Prostate gland (tissue), 2 donors: Measurements from ENCODE around the gene POLE. TPM values are rescaled to one million over a fixed set of nuclear protein-coding genes. Genes with fewer than 3 reads are reported as not detected.

Experiments used
- DNase-seq: peaks from one replicate; pipeline ENCODE4 v3.0.0-alpha.2; 2019; ENCODE audit warnings: low spot score
- H3K27ac ChIP-seq, 2 donors: fragments of 200-600 bp; sonication (generic); 2 replicates each; pipeline ENCODE4 v1.5.1; 2017 to 2019
- H3K27me3 ChIP-seq: fragments of 200-600 bp; sonication (generic); replicated peaks from 2 replicates; pipeline ENCODE4 v1.5.1; 2019; ENCODE audit not compliant: insufficient read depth
- H3K36me3 ChIP-seq, 2 donors: fragments of 200-600 bp; sonication (generic); 1 replicate in 1 of 2; 2 replicates in 1 of 2; pipeline versions ENCODE4 v1.5.1 to v1.8.1; 2017 to 2019
- H3K4me1 ChIP-seq: fragments of 200-600 bp; sonication (generic); replicated peaks from 2 replicates; pipeline ENCODE4 v1.5.1; 2019
- H3K4me3 ChIP-seq, 2 donors: fragments of 200-600 bp; sonication (generic); 2 replicates each; pipeline ENCODE4 v1.5.1; 2017 to 2019
- H3K9me3 ChIP-seq: fragments of 200-600 bp; sonication (generic); 2 replicates; pipeline ENCODE4 v1.5.1; 2017
- CTCF ChIP-seq, 4 experiments: fragments of 200-600 bp in 2 of 4; fragments of 450-650 bp in 2 of 4; sonication (generic) in 2 of 4; IDR thresholded peaks; 1 replicate in 3 of 4; 2 replicates in 1 of 4; pipeline ENCODE4 v1.5.1; 2016 to 2019; ENCODE audit warnings: antibody characterized with exemption in 4 of 4, mild to moderate bottlenecking in 2 of 4, moderate library complexity in 2 of 4
- POLR2A ChIP-seq: fragments of 450-650 bp; IDR thresholded peaks from one replicate; pipeline ENCODE4 v1.6.1; 2016; ENCODE audit warnings: antibody characterized with exemption, mild to moderate bottlenecking
- POLR2AphosphoS5 ChIP-seq: sonication (generic); formaldehyde crosslinking; IDR thresholded peaks from one replicate; pipeline ENCODE4 v1.6.1; 2017; ENCODE audit warnings: antibody characterized with exemption
- WGBS: methylation state at CpG from one replicate; pipeline ENCODE4 v1.1.5; 2018; 5-methylcytosine and 5-hydroxymethylcytosine counted together
- intact Hi-C: fragments of 100-400 bp; cut with DNase I; formaldehyde crosslinking; loops from one replicate; pipeline ENCODE4 v1.14.2; 2022
- total RNA-seq, 2 donors: library from RNA; depleted of rRNA; stranded (reverse); fragments of >200 nt; gene quantifications; one replicate each; pipeline ENCODE4 v1.1.0, GENCODE V29; 2016

Gene POLE
- total RNA-seq, 2 donors from 2014 or later: 41.8 to 65.4 TPM

GRCh38 chr12:132658149-132658894 lies 28.8 kb downstream of the POLE start:
- H3K4me3 ChIP-seq: no peak overlapping the region
- peaks cover 10 to 14% of the 10 kb centered on the region in 2 donors for H3K36me3 ChIP-seq
- no peak overlapping the region for H3K27ac ChIP-seq
- H3K27me3 ChIP-seq: no peaks in the 10 kb centered on the region
- intact Hi-C loops: no loop called here
- H3K9me3 ChIP-seq: no peaks in the 10 kb centered on the region
- no peaks in the 10 kb centered on the region for H3K4me1 ChIP-seq
- WGBS: 94% methylated on average over 32 of the region's 32 CpGs
- no peak for DNase-seq
- no peak for TF ChIP-seq CTCF (IDR thresholded peaks at IDR 0.05)
- TF ChIP-seq POLR2A: no peak
- no peak for TF ChIP-seq POLR2AphosphoS5

DNA sequence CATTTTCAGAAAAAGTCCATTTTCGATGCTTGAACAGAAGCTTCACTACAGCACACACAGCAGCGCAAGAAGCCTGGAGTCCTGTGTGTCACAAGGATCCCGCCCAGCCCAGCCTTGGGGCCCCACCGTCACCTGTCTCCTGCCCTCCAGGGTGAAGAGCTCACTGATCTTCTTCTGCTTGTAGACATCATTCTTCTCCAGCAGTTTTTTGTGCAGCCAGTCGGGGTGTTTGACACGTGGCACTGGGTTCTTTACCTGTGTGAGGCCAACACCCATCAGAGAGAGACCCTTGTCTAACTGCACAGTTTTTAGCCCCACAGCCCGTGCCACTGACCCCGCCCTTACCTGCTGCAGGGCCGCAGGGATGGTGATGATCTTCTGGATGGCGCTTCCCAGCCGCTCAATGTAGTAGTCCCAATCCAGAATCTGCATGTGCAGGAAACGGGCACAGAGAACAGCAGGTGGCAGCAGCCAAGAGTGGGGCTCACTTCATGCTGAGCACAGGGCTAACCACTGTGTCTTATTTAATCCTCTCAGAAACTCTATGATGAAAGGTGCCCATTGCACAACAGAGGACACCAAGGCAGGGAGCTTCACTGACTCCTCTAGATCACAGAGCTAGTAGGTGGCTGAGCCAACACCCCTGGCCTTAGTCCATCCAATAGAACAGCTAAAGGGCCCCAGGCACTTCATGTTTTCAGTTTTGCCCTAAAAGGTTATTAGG lies 30.0 kb downstream of the POLE start:
- DNase-seq: no peak
- intact Hi-C loops: no loop called here
- Histone ChIP-seq H3K36me3 (peaks cover 9 to 10% of the 10 kb centered on the region in 2 donors), H3K4me3 (no peak overlapping the region), H3K27ac (no peak overlapping the region), H3K4me1 (no peaks in the 10 kb centered on the region), H3K9me3 (no peaks in the 10 kb centered on the region), H3K27me3 (no peaks in the 10 kb centered on the region)
- 96% methylated on average over 12 of the region's 12 CpGs for WGBS
- TF ChIP-seq POLR2A (no peak), CTCF (IDR thresholded peaks at IDR 0.05) (no peak), POLR2AphosphoS5 (no peak)

DNA sequence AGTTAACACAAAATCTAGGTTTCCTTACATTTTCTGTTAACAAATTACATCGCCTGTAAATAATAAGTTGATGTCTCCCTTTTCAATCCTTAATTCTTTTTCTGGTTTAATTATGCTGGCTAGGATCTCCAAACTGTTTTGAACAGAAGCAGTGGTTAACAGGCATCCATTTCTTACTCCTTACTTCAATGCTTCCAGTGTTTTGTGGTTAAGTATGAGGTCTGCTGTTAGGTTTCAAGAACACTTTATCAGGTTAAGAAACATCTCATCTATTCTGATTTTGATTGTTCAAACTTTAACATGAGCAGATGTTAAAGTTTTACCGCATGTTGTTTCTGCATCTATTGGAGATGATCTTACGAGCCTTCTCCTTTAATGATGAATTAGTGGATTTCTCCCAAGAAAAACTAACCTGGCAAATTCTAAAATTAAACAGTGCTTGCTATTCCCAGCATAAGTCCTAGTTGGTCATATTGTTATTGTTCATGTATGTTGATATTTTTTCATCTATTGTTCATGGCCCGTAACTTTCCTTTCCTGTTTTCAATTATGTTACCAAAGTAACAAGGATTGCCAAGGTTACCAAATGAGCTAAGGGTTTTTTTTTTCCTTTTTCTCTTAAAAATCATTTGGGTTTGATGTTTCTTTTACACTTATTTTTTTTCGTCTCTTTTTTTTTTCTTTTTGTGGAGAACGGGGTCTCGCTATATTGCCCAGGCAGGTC lies 33.4 kb downstream of the POLE start:
- no peak overlapping the region for H3K4me3 ChIP-seq
- H3K9me3 ChIP-seq: no peaks in the 10 kb centered on the region
- no peak for TF ChIP-seq POLR2AphosphoS5
- TF ChIP-seq CTCF (IDR thresholded peaks at IDR 0.05): no peak
- no peak for TF ChIP-seq POLR2A
- H3K4me1 ChIP-seq: no peaks in the 10 kb centered on the region
- H3K36me3 ChIP-seq: peaks cover 0 to 6% of the 10 kb centered on the region in 2 donors
- no peak overlapping the region for H3K27ac ChIP-seq
- DNase-seq: no peak
- H3K27me3 ChIP-seq: no peaks in the 10 kb centered on the region
- intact Hi-C loops: no loop called here
- WGBS: 85% methylated on average over 7 of the region's 7 CpGs

DNA sequence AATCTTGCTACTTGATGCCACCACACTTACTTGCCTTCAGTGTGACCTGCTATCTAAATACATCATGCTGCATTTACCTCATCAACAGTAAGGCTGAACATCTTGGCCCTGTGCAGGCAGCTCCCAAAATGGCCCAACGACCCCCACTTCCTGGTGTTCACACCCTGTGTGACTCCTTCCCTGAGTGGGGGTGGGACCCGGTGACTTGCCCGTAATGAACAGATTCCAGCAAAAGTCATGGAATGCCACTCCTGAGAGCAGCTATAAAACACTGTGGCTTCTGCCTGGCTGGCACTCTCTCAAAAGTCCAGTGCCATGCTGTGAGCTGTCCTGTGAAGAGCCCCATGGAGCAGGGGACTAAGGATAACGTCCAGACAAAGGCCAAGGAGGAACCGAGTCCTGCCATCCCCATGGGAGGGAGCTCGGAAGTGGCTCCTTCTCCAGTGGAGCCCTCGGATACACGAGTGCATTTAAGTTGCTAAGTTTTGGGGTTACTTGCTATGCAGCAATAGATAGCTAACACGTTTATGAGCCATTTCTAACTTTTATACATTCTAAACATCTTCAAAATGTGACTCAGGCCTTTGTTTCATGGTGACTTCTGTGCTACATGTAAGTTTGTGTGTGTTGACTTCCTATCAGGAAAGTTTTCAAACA lies 35.6 kb downstream of the POLE start:
- Histone ChIP-seq H3K4me3 (no peak overlapping the region), H3K4me1 (no peaks in the 10 kb centered on the region), H3K27ac (no peak overlapping the region), H3K9me3 (no peaks in the 10 kb centered on the region), H3K36me3 (peaks cover 0 to 6% of the 10 kb centered on the region in 2 donors), H3K27me3 (no peaks in the 10 kb centered on the region)
- TF ChIP-seq CTCF (IDR thresholded peaks at IDR 0.05) (no peak), POLR2AphosphoS5 (no peak), POLR2A (no peak)
- intact Hi-C loops: no loop called here
- whole genome bisulfite sequencing: 77% methylated on average over 9 of the region's 9 CpGs
- DNase-seq: no peak
